GM10266 (cell line): Measurements from ENCODE around the gene BIK.

ENCODE experiments used
- DNase-seq: peaks from one replicate; pipeline ENCODE4 v3.0.0; 2012; ENCODE audit errors: extremely low spot score
- CTCF ChIP-seq: IDR thresholded peaks from 2 replicates; pipeline ENCODE4 v1.5.1; 2012; ENCODE audit warnings: mild to moderate bottlenecking, low read depth; ENCODE audit not compliant: control insufficient read depth, insufficient read depth; ENCODE audit errors: missing control alignments

BIK gene

GRCh38 chr22:43081968-43082367, 28.6 kb upstream of the BIK start:
- no peak for TF ChIP-seq CTCF
- DNase-seq = no peak

- TF ChIP-seq CTCF = no peak
- peak; percentile 74 for DNase-seq
Measured at GRCh38 chr22:43085658-43086606, 24.6 kb upstream of the BIK start.

DNA sequence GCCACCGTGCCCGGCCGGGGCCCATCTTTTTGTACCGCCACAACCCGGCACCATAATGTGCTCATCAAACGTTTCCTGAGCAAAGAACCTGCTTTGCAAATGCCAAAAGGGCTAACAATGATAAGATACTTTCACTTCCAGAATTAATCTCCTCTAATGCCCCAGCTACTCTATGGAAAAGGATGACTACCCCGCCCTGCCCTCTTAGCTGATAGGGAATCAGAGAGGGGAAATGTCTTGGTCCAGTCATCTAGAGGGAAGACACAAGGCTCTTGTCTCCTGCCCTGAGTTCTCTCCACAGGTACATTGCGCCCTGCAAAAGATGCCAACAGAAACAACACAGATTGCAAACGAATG, 21.9 kb upstream of the BIK start:
- no peak for DNase-seq
- no peak for TF ChIP-seq CTCF

DNA sequence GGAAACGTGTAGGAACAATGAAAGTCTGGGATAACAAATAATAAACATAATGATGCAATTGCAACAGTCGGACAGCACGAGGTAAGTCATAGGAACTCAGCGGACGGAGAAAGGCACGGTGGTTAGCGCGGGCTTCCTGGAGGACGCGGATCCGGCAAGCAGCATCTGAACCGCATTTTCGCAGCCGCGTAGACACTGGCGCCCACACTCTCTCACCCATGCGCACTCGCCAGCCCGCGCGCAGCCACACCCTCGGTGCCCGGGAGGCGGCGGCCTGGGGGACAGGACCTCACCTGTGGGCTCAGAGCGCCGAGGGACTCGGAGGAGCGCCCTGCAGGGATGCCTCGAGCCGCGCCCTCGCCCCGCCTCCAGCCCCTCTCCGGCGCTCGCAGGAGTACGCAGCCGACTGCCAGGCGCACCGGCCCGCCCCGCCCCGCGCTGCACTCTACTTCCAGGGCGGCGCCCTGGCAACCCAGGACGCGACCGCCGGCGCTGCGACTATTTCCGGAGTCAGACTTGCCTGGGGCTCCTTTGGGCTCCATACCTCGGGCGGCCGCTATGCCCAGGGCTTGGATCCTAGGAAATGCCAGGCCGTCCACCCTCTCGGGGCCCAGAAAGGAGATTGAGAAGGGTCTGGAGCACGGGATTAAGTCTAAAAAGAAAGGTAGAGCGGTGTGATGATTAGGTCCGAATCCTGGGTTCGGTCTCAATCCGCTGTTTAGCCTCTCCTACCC, 21.4 kb upstream of the BIK start, which contains the start of gene TTLL1:
Gene TTLL1 (minus strand): TSS at position 408 of the 734 bp plus-strand sequence. CDS start 13,805 bp downstream, outside the sequence.
- TF ChIP-seq CTCF = no peak
- DNase-seq = peak; percentile 95

GRCh38 chr22:43090130-43090789, 20.3 kb upstream of the BIK start:
- peak; percentile 83 for DNase-seq
- peak; percentile 54 for TF ChIP-seq CTCF

- no peak for DNase-seq
- no peak for TF ChIP-seq CTCF
Measured at GRCh38 chr22:43092085-43092484, 18.5 kb upstream of the BIK start.
